Activated CD4-positive, alpha-beta memory T cell treated with anti-CD3 and anti-CD28 coated beads, Interleukin-2, amount 10 ng/mL, durations not matched to agents 7 days and 5 days (primary cell): ENCODE measurements around the gene PHF3. TPM values are rescaled to one million over a fixed set of nuclear protein-coding genes. Genes with fewer than 3 reads are reported as not detected.

Source experiments
- CTCF ChIA-PET: fragments of 350-600 bp; sonication (Branson Sonifier 250); formaldehyde crosslinking; loops from one replicate; lab custom pipeline; 2021; ENCODE audit warnings: antibody characterized with exemption, inconsistent platforms; lab: Charles Lee
- POLR2A ChIA-PET: fragments of 350-600 bp; sonication (Branson Sonifier 250); formaldehyde crosslinking; loops from one replicate; lab custom pipeline; 2021; ENCODE audit warnings: antibody characterized with exemption; lab: Charles Lee
- DNase-seq: peaks from one replicate; pipeline ENCODE4 v3.0.0-alpha.2; 2020
- H3K27ac Mint-ChIP-seq: one replicate; pipeline ENCODE4 v1.8.0; 2021; ENCODE audit warnings: mild to moderate bottlenecking, mixed read lengths
- H3K27me3 Mint-ChIP-seq: one replicate; pipeline ENCODE4 v1.8.0; 2021; ENCODE audit warnings: mixed read lengths
- H3K36me3 Mint-ChIP-seq: one replicate; pipeline ENCODE4 v1.8.0; 2021; ENCODE audit warnings: low read depth, mixed read lengths
- H3K4me1 Mint-ChIP-seq: one replicate; pipeline ENCODE4 v1.8.0; 2021; ENCODE audit warnings: mixed read lengths
- H3K4me3 Mint-ChIP-seq: one replicate; pipeline ENCODE4 v1.8.0; 2021; ENCODE audit warnings: mild to moderate bottlenecking, mixed read lengths
- H3K9me3 Mint-ChIP-seq: one replicate; pipeline ENCODE4 v1.8.0; 2021; ENCODE audit warnings: mixed read lengths
- total RNA-seq, 2 experiments: library from RNA; stranded (reverse); gene quantifications; one replicate each; pipeline ENCODE4 v1.2.3, GENCODE V29; 2021

PHF3 gene
- total RNA-seq, 2 experiments from 2014 or later = 53.9 to 57.8 TPM

DNA sequence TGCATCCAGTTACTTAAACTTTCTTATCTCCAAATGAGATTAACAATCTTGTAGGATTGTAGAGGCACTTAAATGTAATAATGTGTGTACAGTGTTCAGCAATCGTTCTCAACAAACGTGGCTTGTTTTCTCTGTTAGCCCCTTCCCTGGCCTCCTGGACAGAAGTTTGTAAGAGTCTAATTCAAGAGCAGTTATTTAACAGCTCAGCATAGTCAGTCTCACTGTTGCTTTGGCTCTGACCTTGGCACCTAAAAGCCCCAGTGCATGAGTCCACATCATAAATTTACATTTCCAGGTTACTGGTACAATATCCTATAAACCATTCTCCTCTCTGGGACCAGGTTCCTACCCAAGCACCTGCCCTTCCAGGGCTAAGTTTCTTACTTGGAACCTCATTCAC is 11.5 kb upstream of the PHF3 start:
- Mint-ChIP-seq H3K4me3 (no peak overlapping the region), H3K36me3 (no peaks in the 10 kb centered on the region)

DNA sequence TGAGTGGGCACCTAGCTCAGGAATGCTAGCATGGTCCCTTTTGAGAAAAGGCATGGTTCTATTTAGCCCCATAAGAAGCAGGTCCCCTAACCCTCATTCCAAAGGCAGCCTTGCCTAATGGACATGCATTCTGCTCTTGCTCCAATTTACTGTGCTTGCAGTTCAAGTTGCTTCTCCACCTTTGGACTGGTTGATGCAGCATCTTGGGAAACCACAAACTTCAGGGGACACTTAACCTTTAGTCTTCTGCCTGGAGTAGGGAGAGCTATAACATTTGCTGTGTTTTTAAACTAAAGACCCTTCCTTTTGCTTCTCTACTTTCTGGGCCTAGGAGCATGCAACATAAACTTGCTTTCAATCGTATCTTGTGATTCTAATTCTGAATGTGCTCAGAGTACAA is 5.1 kb upstream of the PHF3 start:
- ChIA-PET CTCF (no interaction called here), POLR2A (no interaction called here)
- Mint-ChIP-seq H3K4me1 (peaks cover 11% of the 10 kb centered on the region), H3K4me3 (no peak overlapping the region), H3K9me3 (no peaks in the 10 kb centered on the region), H3K36me3 (no peaks in the 10 kb centered on the region), H3K27ac (no peak overlapping the region), H3K27me3 (peaks cover 10% of the 10 kb centered on the region)
- no peak for DNase-seq

More for the DNA sequence above, 11.5 kb upstream of the PHF3 start:
- Mint-ChIP-seq H3K4me1 (no peaks in the 10 kb centered on the region), H3K27me3 (peaks cover 9% of the 10 kb centered on the region), H3K27ac (no peak overlapping the region), H3K9me3 (no peaks in the 10 kb centered on the region)
- ChIA-PET POLR2A (interaction anchor here (1.2 kb wide), 1 partner anchor 12 kb away, joined by 4 read pairs; the partner anchor contains the start of gene PHF3), CTCF (no interaction called here)
- no peak for DNase-seq

DNA sequence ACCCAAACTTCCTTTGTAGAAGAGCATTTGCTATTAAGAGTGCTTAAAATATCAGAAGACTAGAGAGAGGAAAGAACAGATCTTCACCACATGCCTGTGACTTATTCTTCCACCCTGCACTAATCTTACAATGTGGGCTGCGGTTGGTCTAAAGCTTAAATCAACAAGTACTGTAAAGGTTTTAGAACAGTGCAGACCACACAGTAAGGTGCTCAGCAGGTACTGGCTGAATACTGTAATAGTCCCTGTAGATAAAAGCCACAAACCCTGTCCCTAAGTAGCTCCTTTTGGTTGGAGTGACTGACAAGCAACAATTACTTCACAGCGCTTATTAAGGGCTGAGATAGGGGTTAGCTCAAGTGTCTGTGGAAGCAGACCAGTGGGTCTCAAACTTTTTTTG is 972 bp upstream of the PHF3 start:
- H3K4me3 Mint-ChIP-seq = peak overlapping the region; percentile 99
- H3K27me3 Mint-ChIP-seq = peaks cover 4% of the 10 kb centered on the region
- POLR2A ChIA-PET = interaction anchor here (1.1 to 4.2 kb wide), 5 partner anchors 13 to 64 kb away, joined by 3 to 44 read pairs (median 7); no protein-coding TSS in a partner anchor
- no peak for DNase-seq
- no peaks in the 10 kb centered on the region for H3K9me3 Mint-ChIP-seq
- CTCF ChIA-PET = interaction anchor here (1.0 to 3.8 kb wide), 6 partner anchors 13 to 167 kb away, joined by 3 to 22 read pairs (median 5); partner anchors contain the start of genes LOC128125822 and PTP4A1
- peaks cover 35% of the 10 kb centered on the region for H3K4me1 Mint-ChIP-seq
- no peak overlapping the region for H3K27ac Mint-ChIP-seq
- H3K36me3 Mint-ChIP-seq = peaks cover 6% of the 10 kb centered on the region

DNA sequence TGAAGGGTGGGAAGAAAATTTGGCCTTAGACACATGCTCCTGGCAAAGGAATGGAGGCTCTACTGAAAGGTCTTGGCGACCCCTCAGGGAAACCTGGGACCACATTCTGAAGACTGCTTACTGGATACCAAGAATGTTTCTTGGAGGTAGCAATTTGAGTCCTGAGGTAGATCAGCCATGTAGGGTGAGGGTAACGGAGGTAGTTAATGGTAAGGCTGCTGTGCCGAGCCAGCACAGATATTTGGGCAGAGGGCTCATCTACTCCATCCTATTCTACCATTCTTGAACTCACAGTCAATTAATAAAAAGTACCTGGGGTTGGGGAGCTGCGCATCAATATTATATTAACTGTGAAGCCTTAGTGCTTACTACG is 401 bp upstream of the PHF3 start:
- Mint-ChIP-seq H3K4me1 (peaks cover 41% of the 10 kb centered on the region), H3K9me3 (no peaks in the 10 kb centered on the region), H3K36me3 (peaks cover 6% of the 10 kb centered on the region), H3K4me3 (peak overlapping the region; percentile 99), H3K27me3 (peaks cover 4% of the 10 kb centered on the region), H3K27ac (peak overlapping the region; percentile 73)
- ChIA-PET POLR2A (interaction anchor here (0.7 to 4.2 kb wide), 16 partner anchors 8 to 108 kb away, joined by 3 to 44 read pairs (median 4); no protein-coding TSS in a partner anchor), CTCF (interaction anchor here (0.6 to 3.8 kb wide), 10 partner anchors 13 to 297 kb away, joined by 3 to 22 read pairs (median 3); partner anchors contain the start of genes LOC128125822 and PTP4A1)
- peak; percentile 17 for DNase-seq

DNA sequence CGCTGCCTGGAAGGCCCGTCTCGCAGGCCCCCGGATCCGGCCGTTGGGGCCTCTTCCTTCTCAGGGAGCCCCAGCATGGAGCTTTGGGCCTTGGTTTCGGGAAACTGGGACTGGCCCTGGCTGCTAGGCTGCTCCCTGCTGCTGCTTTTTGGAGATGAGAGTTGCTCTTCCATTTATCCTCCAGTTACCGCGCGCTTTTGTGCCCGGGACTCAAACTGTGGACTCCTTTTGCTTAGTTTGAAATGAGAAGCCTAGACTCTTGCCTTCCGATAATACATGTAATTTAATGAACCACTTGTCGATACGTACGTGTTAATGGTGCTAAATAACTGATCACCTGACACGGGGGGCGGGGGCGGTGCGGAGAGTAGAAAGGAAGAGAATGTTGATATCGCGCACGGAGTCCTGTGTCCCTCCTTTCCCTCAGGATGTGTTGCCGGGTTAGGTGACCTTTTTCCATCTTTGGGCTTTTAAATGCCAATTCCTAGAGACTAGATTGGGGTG is 968 bp downstream of the PHF3 start:
- DNase-seq = peak; percentile 69
- peaks cover 2% of the 10 kb centered on the region for H3K27me3 Mint-ChIP-seq
- H3K4me3 Mint-ChIP-seq = peak overlapping the region; percentile 99
- peaks cover 14% of the 10 kb centered on the region for H3K36me3 Mint-ChIP-seq
- POLR2A ChIA-PET = interaction anchor here (1.1 to 4.2 kb wide), 9 partner anchors 9 to 107 kb away, joined by 3 to 44 read pairs (median 7); no protein-coding TSS in a partner anchor
- CTCF ChIA-PET = interaction anchor here (1.2 to 3.8 kb wide), 3 partner anchors 38 to 78 kb away, joined by 3 to 22 read pairs (median 17); partner anchors contain the start of genes LOC128125822 and PTP4A1
- H3K9me3 Mint-ChIP-seq = no peaks in the 10 kb centered on the region
- peak overlapping the region; percentile 97 for H3K27ac Mint-ChIP-seq
- peaks cover 47% of the 10 kb centered on the region for H3K4me1 Mint-ChIP-seq

DNA sequence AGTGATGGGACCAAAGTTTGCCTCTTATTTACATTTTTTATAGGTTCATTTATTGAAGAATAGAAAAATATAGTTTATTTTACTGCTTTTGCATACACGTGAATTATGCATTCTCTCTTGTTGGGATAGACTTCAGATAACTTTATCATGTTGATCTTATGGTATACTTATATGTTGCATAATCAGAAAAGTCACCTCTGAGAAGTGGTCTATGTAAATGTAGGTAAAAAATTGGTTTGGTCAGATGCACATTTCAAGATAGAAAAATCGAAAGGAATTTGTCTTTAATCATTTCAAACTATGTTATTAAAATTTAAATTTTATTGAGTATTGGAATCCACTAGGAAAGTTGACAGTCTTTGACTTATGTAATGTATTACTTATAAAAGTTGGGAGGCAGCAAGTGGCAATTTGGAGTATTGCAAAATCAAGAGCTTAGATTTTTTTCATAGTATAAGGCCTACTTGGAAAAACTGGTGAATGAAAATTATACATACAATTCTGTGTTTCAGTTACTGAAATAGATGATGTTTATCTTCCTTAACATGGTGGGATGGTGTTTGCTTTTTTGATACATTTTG is 2.4 kb downstream of the PHF3 start:
- H3K4me1 Mint-ChIP-seq = peaks cover 48% of the 10 kb centered on the region

DNA sequence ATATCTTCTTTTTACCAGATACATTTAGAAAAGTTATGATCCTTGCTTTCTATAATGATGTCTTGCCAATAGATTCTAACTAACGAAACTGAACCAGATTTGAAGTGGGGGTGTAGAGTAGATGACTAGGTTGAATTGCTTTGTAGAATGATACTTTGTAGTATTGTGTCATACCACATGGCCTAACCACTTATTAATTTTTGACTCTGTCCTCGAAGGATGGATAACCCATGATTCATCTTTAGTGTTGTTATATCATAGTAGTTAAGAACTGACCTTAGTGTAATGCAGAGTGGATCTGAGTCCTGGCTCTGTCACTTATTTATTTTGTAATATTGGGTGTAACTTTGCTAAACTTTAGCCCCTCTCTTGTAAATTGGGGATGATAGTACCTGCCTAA is 4.5 kb downstream of the PHF3 start:
- Mint-ChIP-seq H3K9me3 (no peaks in the 10 kb centered on the region), H3K4me1 (peaks cover 55% of the 10 kb centered on the region), H3K36me3 (peaks cover 17% of the 10 kb centered on the region), H3K27me3 (no peaks in the 10 kb centered on the region), H3K27ac (no peak overlapping the region), H3K4me3 (no peak overlapping the region)
- no peak for DNase-seq
- ChIA-PET CTCF (interaction anchor here (1.0 kb wide), 1 partner anchor 42 kb away, joined by 4 read pairs; no protein-coding TSS in a partner anchor), POLR2A (no interaction called here)

More for the DNA sequence above, 2.4 kb downstream of the PHF3 start:
- no peak for DNase-seq
- CTCF ChIA-PET = interaction anchor here (0.6 to 3.8 kb wide), 3 partner anchors 46 to 241 kb away, joined by 3 to 22 read pairs (median 3); partner anchors contain the start of genes LOC128125822 and PTP4A1
- POLR2A ChIA-PET = interaction anchor here (1.3 to 4.2 kb wide), 3 partner anchors 11 to 64 kb away, joined by 4 to 44 read pairs (median 4); no protein-coding TSS in a partner anchor
- H3K27me3 Mint-ChIP-seq = no peaks in the 10 kb centered on the region
- H3K36me3 Mint-ChIP-seq = peaks cover 17% of the 10 kb centered on the region
- peak overlapping the region; percentile 48 for H3K4me3 Mint-ChIP-seq
- H3K9me3 Mint-ChIP-seq = no peaks in the 10 kb centered on the region
- no peak overlapping the region for H3K27ac Mint-ChIP-seq

DNA sequence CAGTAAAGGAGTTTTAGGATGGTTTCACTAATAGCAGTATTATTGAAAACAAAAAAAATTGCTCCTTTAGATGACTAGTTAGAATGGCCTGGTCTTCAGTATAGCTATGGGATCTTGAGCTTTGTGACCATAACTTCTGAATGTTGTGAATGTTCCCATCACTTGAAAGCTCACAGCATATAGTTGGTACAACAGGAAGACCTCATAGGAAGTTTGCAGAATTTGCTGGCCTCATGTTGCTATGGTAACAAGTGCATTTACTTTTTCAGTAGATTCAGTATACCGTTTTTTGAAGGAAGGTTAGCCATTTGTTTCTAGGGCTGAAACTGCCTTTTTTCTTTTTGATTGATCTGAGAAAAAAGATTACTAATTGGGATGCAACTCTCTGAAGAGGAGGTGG is 8.3 kb downstream of the PHF3 start:
- Mint-ChIP-seq H3K36me3 (peaks cover 15% of the 10 kb centered on the region), H3K4me3 (no peak overlapping the region), H3K27ac (no peak overlapping the region), H3K9me3 (no peaks in the 10 kb centered on the region), H3K27me3 (no peaks in the 10 kb centered on the region), H3K4me1 (peaks cover 36% of the 10 kb centered on the region)
- no peak for DNase-seq
- CTCF ChIA-PET = interaction anchor here (1.3 kb wide), 1 partner anchor 46 kb away, joined by 3 read pairs; no protein-coding TSS in a partner anchor
- POLR2A ChIA-PET = no interaction called here

DNA sequence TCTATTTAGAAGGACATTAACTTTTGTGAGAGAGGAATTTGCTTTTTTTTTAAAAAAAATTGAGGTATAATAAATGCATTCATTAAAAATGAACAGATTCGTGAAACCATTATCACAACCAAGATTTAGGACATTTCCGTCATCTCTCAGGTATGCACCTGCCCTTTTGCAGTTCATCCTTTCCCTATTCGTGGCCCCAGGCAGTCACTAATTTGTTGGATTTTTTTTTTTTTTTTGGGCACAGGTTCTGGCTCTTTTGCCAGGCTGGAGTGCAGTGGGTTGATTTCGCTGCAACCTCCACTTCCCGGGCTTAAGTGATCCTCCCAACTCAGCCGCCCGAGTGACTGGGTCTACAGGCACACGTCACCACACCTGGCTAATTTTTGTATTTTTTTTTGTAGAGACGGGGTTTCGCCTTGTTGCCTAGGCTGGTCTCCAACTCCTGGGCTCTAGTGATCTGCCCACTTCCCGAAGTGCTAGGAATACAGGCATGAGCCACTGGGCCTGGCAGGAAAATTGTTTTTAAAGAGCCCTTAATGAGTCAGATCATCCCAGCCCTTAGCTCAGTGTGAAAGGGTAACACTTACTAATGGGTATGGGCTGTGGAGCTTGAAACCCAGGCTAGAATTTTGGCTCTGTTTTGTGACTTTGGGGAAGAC is 9.2 kb downstream of the PHF3 start:
- Mint-ChIP-seq H3K9me3 (no peaks in the 10 kb centered on the region), H3K27me3 (no peaks in the 10 kb centered on the region), H3K4me1 (peaks cover 29% of the 10 kb centered on the region), H3K27ac (no peak overlapping the region), H3K4me3 (no peak overlapping the region), H3K36me3 (peaks cover 15% of the 10 kb centered on the region)
- ChIA-PET CTCF (no interaction called here), POLR2A (interaction anchor here (0.8 to 1.7 kb wide), 2 partner anchors 9 to 71 kb away, joined by 3 to 12 read pairs; partner anchors contain the start of gene PHF3)
- no peak for DNase-seq

DNA sequence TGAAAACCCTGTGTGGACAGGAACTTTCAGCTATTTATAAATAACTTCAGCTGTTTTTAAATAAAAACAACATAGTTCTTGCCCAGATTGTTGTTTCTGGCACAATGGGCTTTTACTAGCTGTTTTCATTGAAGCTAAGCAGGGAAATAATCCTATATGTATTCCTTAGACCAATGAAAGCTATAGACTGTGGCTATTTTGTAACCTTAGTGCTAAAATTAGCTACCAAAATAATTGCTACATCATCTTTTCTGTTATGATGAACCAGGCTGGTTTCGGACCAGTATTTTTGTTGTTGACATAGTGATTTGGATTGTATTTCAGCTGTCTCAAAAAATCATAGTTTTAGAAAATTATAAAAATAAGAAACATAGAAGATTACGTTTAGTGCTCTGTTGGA is 13.7 kb downstream of the PHF3 start:
- H3K36me3 Mint-ChIP-seq = peaks cover 35% of the 10 kb centered on the region
- peaks cover 25% of the 10 kb centered on the region for H3K4me1 Mint-ChIP-seq
- H3K27me3 Mint-ChIP-seq = no peaks in the 10 kb centered on the region
- H3K4me3 Mint-ChIP-seq = no peak overlapping the region
- H3K9me3 Mint-ChIP-seq = peaks cover 6% of the 10 kb centered on the region
- DNase-seq = no peak
- POLR2A ChIA-PET = interaction anchor here (0.7 kb wide), 1 partner anchor 14 kb away, joined by 3 read pairs; no protein-coding TSS in a partner anchor
- CTCF ChIA-PET = no interaction called here
- H3K27ac Mint-ChIP-seq = no peak overlapping the region

DNA sequence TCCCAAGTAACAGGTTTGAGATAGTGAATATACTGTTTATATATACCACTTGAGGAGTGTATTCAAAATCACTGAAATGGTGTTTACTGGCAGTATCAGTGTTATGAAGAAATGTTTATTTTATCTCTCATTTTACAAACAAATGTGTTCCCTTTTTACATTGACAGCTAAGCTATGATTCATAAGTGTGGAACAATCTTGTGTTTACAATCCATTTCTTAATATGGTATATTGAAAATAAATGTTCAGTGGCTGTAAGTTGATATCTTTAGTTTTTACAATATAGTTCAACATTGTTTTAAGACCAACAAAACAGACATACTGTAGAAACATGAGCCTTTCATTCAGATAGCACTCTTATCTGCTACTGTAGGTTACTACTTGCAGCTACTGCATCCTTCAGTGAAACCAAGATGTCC is 14.3 kb downstream of the PHF3 start:
- Mint-ChIP-seq H3K4me1 (peaks cover 22% of the 10 kb centered on the region), H3K4me3 (no peak overlapping the region), H3K9me3 (peaks cover 6% of the 10 kb centered on the region), H3K27ac (no peak overlapping the region), H3K36me3 (peaks cover 35% of the 10 kb centered on the region), H3K27me3 (no peaks in the 10 kb centered on the region)
- ChIA-PET POLR2A (no interaction called here), CTCF (no interaction called here)
- no peak for DNase-seq

DNA sequence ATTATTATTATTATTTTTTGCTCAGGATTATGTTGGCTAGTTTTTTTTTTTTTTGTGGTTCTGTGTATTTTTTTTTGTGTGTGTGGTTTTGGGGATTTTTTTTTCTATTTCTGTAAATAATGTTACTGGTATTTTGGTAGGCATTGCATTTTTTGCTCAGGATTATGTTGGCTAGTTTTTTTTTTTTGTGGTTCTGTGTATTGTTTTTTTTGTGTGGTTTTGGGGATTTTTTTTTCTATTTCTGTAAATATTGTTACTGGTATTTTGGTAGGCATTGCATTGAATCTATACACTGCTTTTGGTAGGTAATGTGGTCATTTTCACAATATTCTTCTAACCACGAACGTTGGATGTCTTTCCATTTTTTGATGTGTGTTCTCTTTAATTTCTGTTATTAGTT is 17.4 kb downstream of the PHF3 start:
- DNase-seq = no peak
- ChIA-PET POLR2A (interaction anchor here (2.0 kb wide), 1 partner anchor 10 kb away, joined by 4 read pairs; no protein-coding TSS in a partner anchor), CTCF (no interaction called here)
- H3K9me3 Mint-ChIP-seq = peaks cover 6% of the 10 kb centered on the region
- no peak overlapping the region for H3K27ac Mint-ChIP-seq
- peaks cover 17% of the 10 kb centered on the region for H3K4me1 Mint-ChIP-seq
- H3K27me3 Mint-ChIP-seq = no peaks in the 10 kb centered on the region
- peaks cover 35% of the 10 kb centered on the region for H3K36me3 Mint-ChIP-seq
- H3K4me3 Mint-ChIP-seq = no peak overlapping the region
